Hippocampal formation (tissue), 2 donors: ENCODE measurements around the gene SYNPO2L.
A peak's percentile ranks its signal among the peaks of the same experiment; 100 is the strongest.
"Not testable (repeated sequence)": the region's sequence is repeated elsewhere in the genome, so short reads cannot be mapped to it uniquely, and the experiment has no call there.

ENCODE experiments used
- DNase-seq, 2 donors: peaks; one replicate each; lab custom pipeline; 2025; lab: John Stamatoyannopoulos, UW

Gene SYNPO2L

DNA sequence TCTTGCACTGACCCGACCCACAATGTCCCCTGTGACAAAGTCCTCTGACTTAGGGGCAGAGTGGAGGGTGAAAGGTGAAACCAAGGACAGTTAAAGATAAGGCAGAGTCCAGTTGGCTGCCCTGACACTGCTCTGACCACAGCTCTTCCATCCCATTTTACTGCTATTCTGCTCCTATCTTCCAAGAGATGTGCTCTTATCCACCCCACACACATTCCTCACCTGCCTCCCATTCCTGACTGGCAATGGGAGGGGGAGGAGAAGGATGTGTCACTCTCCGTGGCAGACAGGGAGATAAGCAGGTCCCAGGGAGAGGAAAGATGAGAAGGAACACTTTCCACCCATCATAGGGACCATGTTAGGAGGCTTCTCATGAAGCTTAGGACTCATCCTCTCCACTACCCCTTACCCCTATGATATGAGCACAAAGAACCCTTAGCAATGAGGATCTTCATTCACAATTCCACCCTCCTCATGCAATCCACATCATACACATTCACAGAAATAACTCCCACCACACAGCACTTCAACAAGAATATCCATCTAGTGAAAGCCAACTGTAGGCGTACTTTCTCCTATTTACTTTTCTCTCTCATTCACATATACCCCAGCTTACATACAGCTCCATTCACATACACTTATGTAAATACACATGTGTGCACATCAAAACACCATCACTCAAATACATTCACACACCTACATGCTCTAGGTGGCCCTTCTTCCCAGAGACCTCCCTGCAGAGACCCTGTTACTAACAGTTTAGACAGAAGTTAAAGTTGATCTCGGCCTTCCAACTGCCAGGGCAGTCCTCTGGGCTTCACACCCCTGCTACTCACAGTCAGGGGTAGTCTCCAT is 6.6 kb downstream of the SYNPO2L start:
- DNase-seq = no peak

DNA sequence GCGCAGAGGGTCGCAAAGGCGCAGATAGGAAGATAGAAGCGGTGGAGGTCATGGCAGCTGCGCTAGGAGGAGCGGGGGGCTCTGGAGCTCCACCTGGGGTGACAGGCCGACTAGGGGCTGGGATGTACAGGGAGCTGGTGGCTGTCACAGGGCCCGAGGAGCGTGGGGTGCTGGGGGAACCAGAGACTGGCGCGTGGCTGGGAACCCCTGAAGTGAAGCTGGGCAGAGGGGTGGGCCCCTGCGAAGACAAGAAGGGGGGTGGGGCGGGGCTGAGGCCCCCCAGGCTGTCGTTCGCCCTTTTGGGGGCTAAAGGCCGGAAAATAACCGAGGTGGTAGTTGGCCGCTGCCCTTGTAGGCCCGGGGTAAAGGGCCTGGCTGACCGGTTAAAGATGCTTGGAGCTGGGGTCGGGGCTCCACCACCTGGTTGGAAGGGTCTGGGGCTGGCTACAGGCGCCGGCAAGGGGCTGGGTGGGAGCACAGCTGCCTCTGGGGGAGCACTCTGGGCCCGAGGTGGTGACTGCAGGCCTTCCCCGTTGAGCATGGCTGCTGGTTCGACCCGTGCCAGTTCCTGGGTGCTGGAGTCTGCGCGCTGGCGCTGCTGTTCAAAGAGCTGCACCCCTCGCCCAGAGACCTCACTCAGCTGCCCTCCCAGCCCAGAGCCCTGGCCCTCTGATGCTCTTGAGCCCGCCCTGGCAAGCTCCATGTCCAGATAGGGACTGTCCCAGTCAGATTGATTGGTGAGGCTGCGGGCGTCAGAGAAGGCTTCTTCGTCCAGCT is 7.8 kb downstream of the SYNPO2L start:
- DNase-seq = peak in 1 of 2 donors; percentile 24

DNA sequence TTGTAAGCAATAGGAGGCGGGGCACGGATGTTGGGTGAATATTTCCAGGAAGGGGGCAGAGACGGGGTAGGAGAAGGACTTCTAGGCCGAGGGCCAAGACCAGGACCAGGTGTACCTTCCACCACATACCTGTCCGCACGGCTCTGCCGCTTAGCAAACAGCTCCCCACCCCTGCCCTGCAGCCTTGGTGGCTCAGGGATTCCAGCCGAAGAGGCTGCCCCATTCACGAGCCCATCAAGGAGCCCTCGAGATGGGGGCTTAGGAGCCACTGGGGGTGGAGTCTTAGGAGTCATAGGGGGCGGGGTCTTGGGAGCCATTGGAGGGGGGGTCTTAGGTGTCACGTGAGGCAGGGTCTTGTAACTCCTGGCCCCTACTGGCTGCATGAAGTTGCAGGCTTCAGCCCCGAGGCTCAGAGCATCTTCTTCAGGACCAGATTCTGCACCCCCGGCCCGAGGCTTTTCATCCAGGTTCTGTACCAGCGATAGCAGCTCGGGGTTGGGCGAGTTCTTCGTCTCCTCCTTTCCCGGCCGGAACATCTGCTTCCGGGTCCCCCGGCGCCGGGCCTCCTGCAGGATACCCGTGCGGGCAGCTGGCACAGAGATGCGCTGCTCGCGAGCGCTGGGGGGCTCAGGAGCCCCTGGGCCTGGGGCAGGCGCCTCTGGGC is 8.5 kb downstream of the SYNPO2L start:
- peak in 1 of 2 donors; percentile 40 for DNase-seq

DNA sequence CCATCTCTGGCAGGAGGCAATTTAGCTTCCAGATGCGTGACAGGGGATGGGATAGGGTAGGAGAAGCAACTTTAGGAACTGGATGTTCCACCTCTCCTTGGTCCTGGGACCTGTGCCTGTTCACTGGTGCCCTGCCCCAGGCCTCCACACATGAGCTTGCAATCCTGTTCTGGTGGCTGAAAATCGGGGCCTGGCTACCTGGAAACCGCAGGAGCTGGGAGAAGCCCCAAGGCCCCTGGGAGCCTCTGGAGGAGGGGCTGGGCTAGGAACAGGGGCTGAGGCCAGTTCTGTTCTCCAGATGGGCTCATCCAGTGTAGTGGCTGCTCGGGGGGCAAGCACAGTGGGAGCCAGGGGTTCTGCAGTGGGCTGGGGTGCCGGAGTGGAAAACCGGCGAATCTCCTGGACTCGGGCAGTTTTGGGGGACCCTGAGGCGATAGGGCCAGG is 9.2 kb downstream of the SYNPO2L start:
- no peak for DNase-seq

DNA sequence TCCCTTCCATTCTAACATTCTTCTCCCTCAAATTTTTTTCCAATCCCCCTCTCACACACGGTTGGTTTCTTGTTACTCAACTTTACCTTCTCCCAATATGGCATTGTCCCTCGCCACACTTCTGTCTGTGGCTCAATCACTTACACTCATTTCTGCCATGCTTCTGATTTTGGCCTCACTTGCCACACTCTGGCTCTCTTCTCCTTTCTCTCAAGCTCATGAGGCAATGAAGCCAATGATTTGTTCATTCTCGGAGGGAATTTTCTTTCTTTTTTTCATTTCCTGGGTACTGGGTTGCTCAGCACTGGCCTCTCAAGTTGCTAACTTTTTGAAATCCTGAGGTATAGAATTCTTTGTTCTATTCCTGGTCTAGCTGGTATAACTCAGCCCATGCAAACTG is 10.6 kb downstream of the SYNPO2L start:
- no peak for DNase-seq

DNA sequence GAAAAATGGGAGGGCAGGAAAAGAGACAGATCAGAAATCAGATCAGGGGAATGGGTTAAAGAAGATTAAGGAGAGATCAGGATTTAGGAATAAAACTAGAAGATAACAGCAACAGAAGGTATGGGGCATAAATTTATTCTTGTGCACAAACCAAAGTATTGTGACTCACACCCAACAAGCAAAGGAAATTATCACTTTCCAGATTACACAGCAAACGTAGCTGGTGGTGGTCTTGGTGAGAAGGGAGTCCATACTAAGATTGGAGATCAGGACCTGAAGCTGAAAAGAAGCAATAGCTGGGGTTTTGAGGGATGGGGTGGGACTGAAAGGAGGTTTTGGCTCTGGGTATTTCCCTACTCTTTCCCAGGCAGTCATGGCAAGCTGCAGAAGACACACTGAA is 11.1 kb downstream of the SYNPO2L start:
- DNase-seq = no peak

DNA sequence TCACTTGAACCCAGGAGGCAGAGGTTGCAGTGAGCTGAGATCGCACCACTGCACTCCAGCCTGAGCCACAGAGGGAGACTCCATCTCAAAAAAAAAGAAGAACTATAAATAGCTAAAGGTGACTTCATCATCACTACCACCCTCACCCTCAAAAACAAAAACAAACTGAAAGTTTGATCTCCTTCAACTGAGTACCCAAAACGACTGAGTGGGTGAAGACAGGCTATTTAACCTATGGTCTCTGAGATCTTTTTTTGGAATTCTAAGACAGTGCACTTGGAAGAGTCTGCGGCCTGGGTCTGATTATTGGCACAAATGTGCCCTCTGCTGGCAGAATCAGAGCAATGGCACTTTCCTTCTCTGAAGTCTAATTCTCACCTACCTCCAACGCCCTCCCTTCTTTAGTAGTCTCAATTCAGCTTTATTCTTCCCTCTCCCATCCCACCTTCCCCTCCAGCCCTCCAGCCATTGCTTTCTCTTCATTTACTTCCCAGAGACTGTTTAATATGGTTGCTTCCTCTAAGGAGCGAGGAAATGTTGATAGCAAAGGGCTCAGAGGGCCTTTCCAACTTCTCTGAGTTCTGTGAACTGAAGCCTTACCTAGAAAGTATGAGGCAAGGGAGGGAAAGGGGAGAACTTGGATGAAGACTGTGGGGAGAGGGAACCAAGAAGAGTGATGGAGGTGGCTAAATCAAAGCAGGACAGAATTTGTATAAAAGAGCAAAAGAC is 11.7 kb downstream of the SYNPO2L start:
- DNase-seq = peak; percentile 50 to 79

DNA sequence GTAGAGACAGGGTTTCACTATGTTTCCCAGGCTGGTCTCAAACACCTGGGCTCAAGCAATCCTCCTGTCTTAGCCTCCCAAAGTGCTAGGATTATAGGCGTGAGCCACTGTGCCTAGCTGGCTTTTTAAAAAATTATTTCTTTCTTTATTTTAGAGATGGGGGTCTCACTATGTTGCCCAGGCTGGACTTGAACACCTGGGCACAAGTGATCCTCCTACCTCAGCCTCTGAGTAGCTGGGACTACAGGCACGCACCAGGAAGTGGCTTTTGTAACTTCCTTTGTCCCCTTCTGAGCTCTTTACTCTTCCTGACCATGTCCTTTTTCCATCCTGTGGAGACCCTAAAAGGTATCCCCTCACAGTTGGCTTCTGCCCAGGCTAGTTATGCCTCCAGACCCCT is 12.5 kb downstream of the SYNPO2L start:
- no peak for DNase-seq

DNA sequence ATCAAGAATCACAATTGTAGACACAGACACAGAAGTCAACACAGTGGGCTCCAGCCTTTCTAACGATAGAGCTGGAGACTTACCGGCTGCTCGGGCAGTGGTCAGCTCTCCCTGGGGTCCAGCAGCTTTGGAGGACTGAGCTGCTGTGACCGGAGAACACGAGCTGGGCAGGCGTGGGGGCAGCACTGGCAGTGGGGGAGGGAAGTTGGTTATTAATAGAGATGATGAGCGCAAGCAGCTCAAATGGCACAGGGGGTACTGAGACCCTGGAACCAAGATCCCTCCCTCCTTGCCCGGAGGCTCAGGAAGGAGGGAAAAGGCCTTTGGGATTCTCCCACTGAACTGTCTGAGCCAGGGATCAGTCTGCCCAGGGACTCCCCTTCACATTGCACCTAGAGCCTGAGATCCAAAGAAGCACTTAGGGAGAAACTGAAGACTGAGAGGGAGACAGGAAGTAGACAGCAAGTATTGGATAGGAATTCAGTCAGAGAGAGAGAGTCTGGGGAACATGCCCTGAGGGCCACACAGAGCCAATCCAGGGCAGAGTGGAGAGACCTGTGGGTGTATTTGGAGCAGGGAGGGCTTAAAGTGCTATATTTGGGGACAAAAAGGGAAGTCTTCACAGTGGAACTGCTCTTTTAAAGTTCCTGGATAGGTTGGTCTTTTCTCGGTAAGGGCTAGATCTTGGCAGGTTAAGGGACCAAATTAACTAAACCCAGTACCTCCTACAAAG is 14.3 kb downstream of the SYNPO2L start, which contains the start of gene MYOZ1:
TSS of gene MYOZ1 (minus strand) at position 147 of the 733 bp plus-strand sequence. CDS start 1,457 bp downstream, outside the sequence.
- no peak for DNase-seq

DNA sequence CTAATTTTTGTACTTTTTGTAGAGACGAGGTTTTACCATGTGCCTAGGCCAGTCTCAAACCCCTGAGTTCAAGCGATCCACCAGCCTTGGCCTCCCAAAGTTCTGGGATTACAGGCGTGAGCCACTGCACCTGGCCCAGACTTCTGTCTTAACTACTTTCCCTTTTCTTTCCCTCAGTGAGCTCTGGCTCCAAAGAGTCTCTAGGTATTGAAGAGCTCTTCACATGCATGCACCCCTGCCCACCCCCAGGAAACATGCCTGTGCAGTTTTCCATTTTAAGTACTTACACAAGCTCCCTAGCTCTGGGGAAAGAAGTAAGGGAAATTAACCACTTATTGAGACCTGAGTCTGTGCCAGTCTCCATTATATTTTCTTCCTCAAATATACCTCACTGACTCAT is 16.5 kb downstream of the SYNPO2L start:
- DNase-seq = no peak

DNA sequence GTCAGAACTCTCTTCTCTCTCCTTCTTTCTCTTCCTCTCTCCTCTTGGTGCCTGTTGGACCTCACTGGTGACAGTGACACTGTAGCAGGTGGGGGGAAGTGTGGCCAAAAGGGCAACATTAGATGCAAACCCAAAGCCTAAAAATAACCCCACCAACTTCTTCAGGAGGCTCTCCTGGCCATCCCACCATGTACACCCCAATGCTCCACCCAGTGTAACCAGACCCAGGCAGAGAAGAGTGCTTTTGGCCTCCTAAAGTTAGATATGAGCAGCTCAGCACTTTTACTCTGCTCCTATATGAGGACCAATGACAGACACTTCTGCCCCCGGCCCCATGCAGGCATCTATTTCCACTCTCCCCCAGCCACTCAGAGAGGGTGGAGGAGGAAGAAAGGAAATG is 20.0 kb downstream of the SYNPO2L start:
- DNase-seq = no peak

DNA sequence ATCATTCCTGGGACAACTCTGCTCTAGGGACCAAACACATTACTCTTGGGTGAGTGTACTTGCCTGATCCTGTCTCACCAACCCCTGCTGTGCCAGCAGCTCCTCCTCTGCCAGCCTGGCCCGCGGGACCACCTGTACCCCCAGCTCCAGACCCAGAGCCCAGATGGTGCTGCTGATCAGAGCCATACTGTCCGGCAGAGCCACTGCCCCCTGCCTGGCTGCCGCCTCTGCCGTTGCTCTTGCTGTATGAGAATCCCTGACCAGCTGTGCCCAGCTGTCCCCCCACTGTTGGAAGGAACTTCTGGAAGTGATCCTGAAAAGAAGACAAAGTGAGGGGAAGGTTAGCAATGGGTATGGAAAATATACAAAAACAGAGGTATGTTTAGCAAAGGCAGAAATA is 21.4 kb downstream of the SYNPO2L start:
- no peak for DNase-seq

DNA sequence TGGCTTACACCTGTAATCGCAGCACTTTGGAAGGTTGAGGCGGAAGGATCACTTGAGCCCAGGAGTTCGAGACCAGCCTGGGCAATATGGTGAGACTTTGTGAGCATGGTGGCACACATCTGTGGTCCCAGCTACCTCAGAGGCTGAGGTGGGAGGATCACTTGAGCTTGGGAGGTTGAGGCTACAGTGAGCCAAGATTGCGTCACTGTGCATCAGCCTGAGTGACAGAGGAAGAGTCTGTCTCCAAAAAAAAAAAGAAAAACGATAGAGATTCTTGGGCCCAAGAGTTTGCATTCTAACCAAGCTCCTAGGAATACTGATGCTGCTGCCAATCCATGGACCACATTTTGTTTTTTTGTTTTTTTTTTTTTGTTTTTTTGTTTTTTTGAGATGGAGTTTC is 26.7 kb downstream of the SYNPO2L start:
- DNase-seq = no peak

DNA sequence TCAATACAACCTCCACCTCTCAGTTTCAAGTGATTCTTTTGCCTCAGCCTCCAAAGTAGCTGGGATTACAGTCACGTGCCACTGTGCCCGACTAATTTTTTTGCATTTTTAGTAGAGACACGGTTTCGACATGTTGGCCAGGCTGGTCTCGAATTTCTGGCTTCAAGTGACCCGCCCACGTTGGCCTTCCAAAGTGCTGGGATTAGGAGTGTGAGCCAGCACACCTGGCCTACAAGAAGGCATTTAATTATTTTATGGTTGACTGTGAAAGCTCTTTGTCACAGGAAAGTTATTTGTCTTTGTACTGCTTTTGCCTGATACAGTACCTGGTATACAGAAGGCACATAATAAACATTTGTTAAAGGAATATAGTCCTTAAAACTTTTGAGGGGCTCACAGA is 27.4 kb downstream of the SYNPO2L start:
- DNase-seq = no peak

DNA sequence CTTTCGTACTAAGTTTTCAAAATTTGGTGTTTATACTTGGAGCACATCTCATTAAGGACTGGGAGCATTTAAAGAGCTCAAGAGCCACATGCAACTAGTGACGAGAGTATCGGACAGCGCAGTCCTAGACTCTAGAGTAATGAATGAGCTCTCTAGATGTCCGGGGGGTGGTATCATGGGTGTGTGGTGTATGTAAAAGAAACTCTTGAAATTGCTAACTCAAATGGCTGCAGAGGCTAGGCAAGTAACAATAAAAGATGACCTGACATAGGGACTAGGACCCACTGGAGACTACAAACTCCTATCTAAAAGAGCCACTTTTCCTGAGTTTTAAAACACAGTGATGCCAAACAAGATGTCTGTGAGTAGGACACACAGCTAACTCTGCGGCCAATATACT is 28.5 kb downstream of the SYNPO2L start:
- DNase-seq = no peak

DNA sequence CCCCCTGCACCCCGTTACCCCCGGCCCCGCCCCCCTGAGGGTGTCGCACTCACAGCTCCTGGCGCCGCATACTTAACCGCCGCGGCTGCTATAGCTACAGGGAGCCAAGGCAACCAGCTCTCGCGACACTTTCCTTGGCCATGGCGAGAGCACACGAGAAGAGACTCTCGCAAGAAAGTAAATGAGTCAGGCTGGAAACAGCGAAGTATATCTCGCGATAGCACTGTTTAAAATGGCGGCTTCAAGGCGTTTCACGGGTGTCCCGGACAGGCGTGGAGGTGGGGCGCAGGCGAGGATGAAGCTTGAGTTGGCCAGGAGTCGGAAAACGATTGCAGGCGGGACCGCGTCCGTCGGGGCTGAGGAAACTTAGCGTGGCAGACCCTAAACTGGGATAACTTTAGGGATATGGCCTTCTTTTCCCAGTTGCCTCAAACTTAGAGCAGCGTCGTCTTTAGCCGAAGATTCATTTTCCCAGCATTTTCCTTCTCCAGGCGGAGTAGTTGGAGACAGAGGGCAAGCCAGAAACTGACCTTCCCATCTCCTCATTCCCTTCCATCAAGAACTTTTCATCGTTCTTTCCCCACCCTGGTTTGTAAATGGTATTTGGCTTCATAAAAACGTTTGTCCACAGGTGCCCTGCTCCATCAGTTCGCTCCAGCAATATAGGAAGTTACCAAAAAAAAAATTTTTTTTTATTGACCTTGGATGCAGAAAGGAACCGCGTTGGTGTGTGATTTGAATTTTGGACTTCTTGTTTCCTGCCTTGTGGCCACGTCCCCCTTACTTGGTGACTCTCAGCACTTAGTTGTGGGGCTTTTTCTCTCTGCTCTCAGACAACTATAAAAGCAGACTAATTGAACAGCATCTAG is 29.7 kb downstream of the SYNPO2L start:
- peak; percentile 78 to 93 for DNase-seq

DNA sequence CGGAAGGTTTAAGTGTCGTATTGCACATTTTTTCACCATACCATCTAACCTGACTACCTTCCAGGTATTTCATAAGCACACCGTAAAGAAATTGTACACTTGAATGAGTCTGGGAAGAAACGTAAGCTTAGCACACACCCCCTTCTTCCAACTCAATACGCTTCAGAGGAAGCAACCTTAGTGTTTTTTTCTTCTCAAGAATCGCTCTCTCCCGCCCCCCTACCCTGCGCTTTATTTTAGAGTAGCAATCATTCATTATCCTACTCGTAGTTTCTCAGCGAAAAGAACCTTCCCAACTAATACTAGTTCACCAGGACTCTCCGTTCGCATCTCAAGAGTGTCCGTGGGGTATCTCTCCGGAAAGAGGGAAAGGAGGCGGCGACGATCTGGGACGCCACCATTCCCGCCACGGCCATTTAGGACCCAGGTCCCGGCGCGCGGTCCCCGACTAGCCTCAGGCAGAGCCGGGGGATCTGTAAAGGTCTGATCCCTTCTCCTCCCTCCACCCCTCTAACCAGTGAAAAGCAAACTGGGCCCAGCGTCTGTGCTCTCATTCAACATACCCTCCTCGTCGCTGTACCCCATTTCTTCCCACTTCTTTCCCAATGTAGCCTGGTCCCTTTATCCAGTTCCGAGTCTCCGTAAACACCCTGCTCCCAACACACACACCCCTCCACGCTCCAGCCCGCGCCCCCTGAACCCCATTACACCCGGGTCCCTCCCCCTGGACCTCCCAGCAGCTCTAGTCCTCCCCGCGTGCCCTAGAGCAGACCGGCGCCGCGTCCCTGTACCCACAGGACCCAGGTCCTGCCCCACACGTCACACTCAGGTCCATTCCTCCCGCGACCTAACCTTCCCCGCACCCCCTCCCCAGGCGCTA is 30.6 kb downstream of the SYNPO2L start:
- DNase-seq = peak; percentile 15 to 31

DNA sequence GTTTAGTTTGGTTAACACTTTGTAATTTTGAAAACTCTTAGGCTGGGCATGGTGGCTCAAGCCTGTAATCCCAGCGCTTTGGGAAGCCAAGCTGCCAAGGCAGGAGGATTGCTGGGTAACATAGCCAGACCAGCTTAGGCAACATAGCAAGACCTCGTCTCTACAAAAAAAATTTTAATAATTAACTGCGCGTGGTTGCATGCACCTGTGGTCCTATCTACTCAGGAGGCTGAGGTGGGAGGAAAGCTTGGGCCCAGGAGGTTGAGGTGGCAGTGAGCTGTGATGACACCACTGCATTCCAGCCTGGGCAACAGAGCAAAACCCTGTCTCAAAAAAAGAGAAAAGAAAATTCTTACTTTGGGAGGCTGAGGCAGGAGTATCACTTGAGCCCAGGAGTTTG is 32.8 kb downstream of the SYNPO2L start:
- no peak for DNase-seq

DNA sequence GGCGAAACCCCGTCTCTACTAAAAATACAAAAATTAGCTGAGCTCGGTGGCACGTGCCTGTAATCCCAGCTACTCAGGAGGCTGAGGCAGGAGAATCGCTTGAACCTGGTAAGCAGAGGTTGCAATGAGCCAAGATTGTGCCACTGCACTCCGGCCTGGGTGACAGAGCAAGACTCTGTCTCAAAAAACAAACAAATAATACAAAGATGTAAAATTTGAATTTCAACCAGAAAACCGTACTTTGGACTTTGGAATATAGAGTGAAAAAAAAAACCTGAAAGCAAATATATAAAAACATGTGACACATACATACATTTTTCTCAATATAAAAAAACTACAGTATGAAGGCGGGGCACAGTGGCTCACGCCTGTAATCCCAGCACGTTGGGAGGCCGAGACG is 34.9 kb downstream of the SYNPO2L start:
- DNase-seq = not testable (repeated sequence)
